NB4 (cell line): ENCODE data around the gene CCDC24.

Experiments
- CTCF ChIP-seq: IDR thresholded peaks from one replicate; pipeline ENCODE4 v1.5.1; 2012; ENCODE audit warnings: low read depth, low read length
- MAX ChIP-seq: IDR thresholded peaks from 2 replicates; pipeline ENCODE4 v1.6.1; 2011; ENCODE audit warnings: low read depth, low read length
- POLR2A ChIP-seq: IDR thresholded peaks from 2 replicates; pipeline ENCODE4 v1.6.1; 2011; ENCODE audit warnings: mild to moderate bottlenecking; ENCODE audit not compliant: insufficient read length; ENCODE audit errors: extremely low read depth

GRCh38 chr1:44012404-44012803, 21.0 kb downstream of the CCDC24 start:
- TF ChIP-seq CTCF, result no peak
- TF ChIP-seq MAX, result no peak
- TF ChIP-seq POLR2A, result no peak
